HEK293 (cell line): ENCODE measurements around the gene GMPR2.

Source experiments
- ATF2 ChIP-seq: fragments of 450-650 bp; formaldehyde crosslinking; IDR thresholded peaks from 2 replicates; pipeline ENCODE4 v1.5.1; 2016; ENCODE audit warnings: missing biosample characterization, missing genetic modification characterization, low read depth
- CTCF ChIP-seq: fragments of 450-650 bp; formaldehyde crosslinking; IDR thresholded peaks from 2 replicates; pipeline ENCODE4 v1.5.1; 2016; ENCODE audit warnings: missing biosample characterization, missing genetic modification characterization
- KLF9 ChIP-seq: fragments of 450-650 bp; formaldehyde crosslinking; IDR thresholded peaks from 2 replicates; pipeline ENCODE4 v1.5.1; 2016; ENCODE audit warnings: missing biosample characterization, missing genetic modification characterization, low read depth
- OSR2 ChIP-seq: fragments of 450-650 bp; formaldehyde crosslinking; IDR thresholded peaks from 2 replicates; pipeline ENCODE4 v1.5.1; 2016; ENCODE audit warnings: missing biosample characterization, missing genetic modification characterization
- PATZ1 ChIP-seq: fragments of 450-650 bp; formaldehyde crosslinking; IDR thresholded peaks from 2 replicates; pipeline ENCODE4 v1.5.1; 2016; ENCODE audit warnings: missing biosample characterization, missing genetic modification characterization
- PBX3 ChIP-seq: sonication (generic); formaldehyde crosslinking; IDR thresholded peaks from 2 replicates; pipeline ENCODE4 v1.8.1; 2022; ENCODE audit warnings: mild to moderate bottlenecking, moderate library complexity, missing genetic modification reagents
- TRIM28 ChIP-seq: IDR thresholded peaks from 2 replicates; pipeline ENCODE4 v1.6.1; 2011; ENCODE audit warnings: low read length, control low read depth, borderline replicate concordance
- ZNF423 ChIP-seq: fragments of 450-650 bp; formaldehyde crosslinking; IDR thresholded peaks from 2 replicates; pipeline ENCODE4 v1.5.1; 2016; ENCODE audit warnings: missing biosample characterization, missing genetic modification characterization
- ZNF558 ChIP-seq: fragments of 450-650 bp; formaldehyde crosslinking; IDR thresholded peaks from 2 replicates; pipeline ENCODE4 v1.5.1; 2016; ENCODE audit warnings: missing biosample characterization, missing genetic modification characterization
- ZNF600 ChIP-seq: fragments of 450-650 bp; formaldehyde crosslinking; IDR thresholded peaks from 2 replicates; pipeline ENCODE4 v1.5.1; 2016; ENCODE audit warnings: missing biosample characterization, missing genetic modification characterization
- ZNF623 ChIP-seq: fragments of 450-650 bp; formaldehyde crosslinking; IDR thresholded peaks from 2 replicates; pipeline ENCODE4 v1.5.1; 2016; ENCODE audit warnings: missing biosample characterization, missing genetic modification characterization
- ZNF692 ChIP-seq: fragments of 450-650 bp; formaldehyde crosslinking; IDR thresholded peaks from 2 replicates; pipeline ENCODE4 v1.5.1; 2016; ENCODE audit warnings: missing biosample characterization, missing genetic modification characterization
- ZNF704 ChIP-seq: fragments of 450-650 bp; formaldehyde crosslinking; IDR thresholded peaks from 2 replicates; pipeline ENCODE4 v1.5.1; 2016; ENCODE audit warnings: missing biosample characterization, missing genetic modification characterization

GRCh38 chr14:24233538-24233866, 773 bp downstream of the GMPR2 start:
- TF ChIP-seq CTCF (tag by site-specific recombination) (no peak), ZNF692 (tag by site-specific recombination) (no peak), PBX3 (CRISPR knock-in tag) (no peak), ZNF600 (tag by site-specific recombination) (no peak), ZNF623 (tag by site-specific recombination) (no peak), ATF2 (tag by site-specific recombination) (no peak), PATZ1 (tag by site-specific recombination) (no peak), ZNF558 (tag by site-specific recombination) (no peak), ZNF704 (no peak), TRIM28 (no peak), ZNF423 (tag by site-specific recombination) (no peak), OSR2 (tag by site-specific recombination) (no peak), KLF9 (tag by site-specific recombination) (no peak)
